ENCODE results near the gene SETD5. TPM values are rescaled to one million over a fixed set of nuclear protein-coding genes. Genes with fewer than 3 reads are reported as not detected.

SETD5 gene
- total and polyA plus RNA-seq, 4 donors: 23.7 to 178 (median 67.6) TPM

Other genes starting within 250 kb of the SETD5 start
- 10 to 100 TPM; 13.1 to 32.8 TPM for gene SRGAP3, start 148.0 kb upstream of the SETD5 start, total RNA-seq
- 1 to 10 TPM; 1.2 to 1.5 TPM for gene SRGAP3, start 148.0 kb upstream of the SETD5 start, polyA plus RNA-seq
- 10 to 100 TPM; 35.0 to 37.2 TPM for gene THUMPD3, start 34.6 kb upstream of the SETD5 start, total RNA-seq
- 10 to 100 TPM; 28.6 TPM for gene THUMPD3, start 34.6 kb upstream of the SETD5 start, polyA plus RNA-seq
- gene LHFPL4, start 156.2 kb downstream of the SETD5 start, total RNA-seq: under 1 TPM in 1 of 2 donors, not detected in 1; 0.14 TPM
- gene LHFPL4, start 156.2 kb downstream of the SETD5 start, polyA plus RNA-seq: under 1 TPM; 0.01 to 0.02 TPM

Measured in lung (tissue), 4 donors.